Measurements from ENCODE around the gene KLHL22.
"Not testable (repeated sequence)": the region's sequence is repeated elsewhere in the genome, so short reads cannot be mapped to it uniquely, and the experiment has no call there.

The KLHL22 gene

GRCh38 chr22:20499769-20500168 lies 4.2 kb upstream of the KLHL22 start:
- no peak for DNase-seq

GRCh38 chr22:20498913-20499312 lies 3.3 kb upstream of the KLHL22 start:
- DNase-seq: no peak

GRCh38 chr22:20497426-20497825 lies 1.8 kb upstream of the KLHL22 start:
- DNase-seq: no peak

- DNase-seq: peak; percentile 91
Observed at GRCh38 chr22:20495861-20496681, 476 bp upstream of the KLHL22 start.

- no peak for DNase-seq
Observed at GRCh38 chr22:20491346-20491745, 4.2 kb downstream of the KLHL22 start.

GRCh38 chr22:20490941-20491307 lies 4.7 kb downstream of the KLHL22 start:
- no peak for DNase-seq

- DNase-seq: no peak
Observed at GRCh38 chr22:20490183-20490940, 5.2 kb downstream of the KLHL22 start.

- no peak for DNase-seq
Observed at GRCh38 chr22:20488946-20489345, 6.6 kb downstream of the KLHL22 start.

- no peak for DNase-seq
Observed at GRCh38 chr22:20487715-20488114, 7.9 kb downstream of the KLHL22 start.

GRCh38 chr22:20486229-20486628 lies 9.4 kb downstream of the KLHL22 start:
- no peak for DNase-seq

GRCh38 chr22:20484948-20485683 lies 10.5 kb downstream of the KLHL22 start:
- DNase-seq: no peak

- DNase-seq: no peak
Observed at GRCh38 chr22:20483771-20484170, 11.8 kb downstream of the KLHL22 start.

GRCh38 chr22:20483143-20483506 lies 12.5 kb downstream of the KLHL22 start:
- not testable (repeated sequence) for DNase-seq

GRCh38 chr22:20479612-20480196 lies 15.9 kb downstream of the KLHL22 start:
- DNase-seq: no peak

GRCh38 chr22:20478059-20478458 lies 17.5 kb downstream of the KLHL22 start:
- DNase-seq: not testable (repeated sequence)

- not testable (repeated sequence) for DNase-seq
Observed at GRCh38 chr22:20475569-20475968, 20.0 kb downstream of the KLHL22 start.

GRCh38 chr22:20475115-20475436 lies 20.5 kb downstream of the KLHL22 start:
- no peak for DNase-seq

- no peak for DNase-seq
Observed at GRCh38 chr22:20472629-20473442, 22.8 kb downstream of the KLHL22 start.

GRCh38 chr22:20471126-20471833 lies 24.3 kb downstream of the KLHL22 start:
- DNase-seq: no peak

- not testable (repeated sequence) for DNase-seq
Observed at GRCh38 chr22:20470525-20470924, 25.1 kb downstream of the KLHL22 start.

GRCh38 chr22:20469110-20469868 lies 26.3 kb downstream of the KLHL22 start:
- no peak for DNase-seq
